Fibroblast of lung (primary cell): ENCODE results near the gene FBXO30.

Experiments used
- CTCF ChIP-seq, 2 donors: IDR thresholded peaks in 1 of 2; conservative IDR thresholded peaks in 1 of 2; 1 replicate in 1 of 2; 2 replicates in 1 of 2; pipeline ENCODE4 v1.5.1; 2011 to 2012; ENCODE audit warnings: low read length in 2 of 2, control low read depth in 1 of 2, inconsistent platforms in 1 of 2, low read depth in 1 of 2, mild to moderate bottlenecking in 1 of 2
- EZH2 ChIP-seq: IDR thresholded peaks from 2 replicates; pipeline ENCODE4 v1.5.1; 2012; ENCODE audit warnings: low read length, control low read depth, mild to moderate bottlenecking; ENCODE audit errors: missing control alignments

GRCh38 chr6:145758113-145758512 is 56.5 kb downstream of the FBXO30 start:
- TF ChIP-seq CTCF (conservative IDR thresholded peaks at IDR 0.05 in 1 of 2, IDR thresholded peaks at IDR 0.05 in 1 of 2; ENCODE audit: low read depth in 1 of 2, low read length in 2 of 2) (no peak), EZH2 (no peak)
